Activated T-helper 2 cell treated with anti-CD3 and anti-CD28 coated beads, Interferon-gamma antibody, Interleukin-2, Interleukin-4, amounts not matched to agents 10 μg/mL and 5 μg/mL and 100 μg/mL, durations not matched to agents 14 hours and 24 hours and 36 hours (primary cell): ENCODE results near the gene RNPEP. TPM values are rescaled to one million over a fixed set of nuclear protein-coding genes. Genes with fewer than 3 reads are reported as not detected.

Source experiments
- DNase-seq: peaks from one replicate; pipeline ENCODE4 v3.0.0; 2021; ENCODE audit warnings: low spot score
- H3K27ac Mint-ChIP-seq: one replicate; pipeline ENCODE4 v1.8.0; 2021; ENCODE audit warnings: mixed read lengths
- H3K27me3 Mint-ChIP-seq: one replicate; pipeline ENCODE4 v1.8.0; 2021; ENCODE audit warnings: low read depth, mixed read lengths
- H3K36me3 Mint-ChIP-seq: one replicate; pipeline ENCODE4 v1.8.0; 2021; ENCODE audit warnings: low read depth, mixed read lengths
- H3K4me1 Mint-ChIP-seq: one replicate; pipeline ENCODE4 v1.8.0; 2021; ENCODE audit warnings: low read depth, mixed read lengths
- H3K4me3 Mint-ChIP-seq: one replicate; pipeline ENCODE4 v1.8.0; 2021; ENCODE audit warnings: low read depth, mild to moderate bottlenecking, moderate library complexity, mixed read lengths
- H3K9me3 Mint-ChIP-seq: one replicate; pipeline ENCODE4 v1.8.0; 2021; ENCODE audit warnings: mixed read lengths
- intact Hi-C: fragments of 100-400 bp; cut with micrococcal nuclease; formaldehyde crosslinking; loops from one replicate; pipeline ENCODE4 v1.15.1; 2023
- total RNA-seq: library from RNA; stranded (reverse); gene quantifications from 2 replicates; pipeline ENCODE4 v1.2.3, GENCODE V29; 2022

RNPEP gene
- total RNA-seq, 1 donor from 2014 or later, result 43.6 TPM

DNA sequence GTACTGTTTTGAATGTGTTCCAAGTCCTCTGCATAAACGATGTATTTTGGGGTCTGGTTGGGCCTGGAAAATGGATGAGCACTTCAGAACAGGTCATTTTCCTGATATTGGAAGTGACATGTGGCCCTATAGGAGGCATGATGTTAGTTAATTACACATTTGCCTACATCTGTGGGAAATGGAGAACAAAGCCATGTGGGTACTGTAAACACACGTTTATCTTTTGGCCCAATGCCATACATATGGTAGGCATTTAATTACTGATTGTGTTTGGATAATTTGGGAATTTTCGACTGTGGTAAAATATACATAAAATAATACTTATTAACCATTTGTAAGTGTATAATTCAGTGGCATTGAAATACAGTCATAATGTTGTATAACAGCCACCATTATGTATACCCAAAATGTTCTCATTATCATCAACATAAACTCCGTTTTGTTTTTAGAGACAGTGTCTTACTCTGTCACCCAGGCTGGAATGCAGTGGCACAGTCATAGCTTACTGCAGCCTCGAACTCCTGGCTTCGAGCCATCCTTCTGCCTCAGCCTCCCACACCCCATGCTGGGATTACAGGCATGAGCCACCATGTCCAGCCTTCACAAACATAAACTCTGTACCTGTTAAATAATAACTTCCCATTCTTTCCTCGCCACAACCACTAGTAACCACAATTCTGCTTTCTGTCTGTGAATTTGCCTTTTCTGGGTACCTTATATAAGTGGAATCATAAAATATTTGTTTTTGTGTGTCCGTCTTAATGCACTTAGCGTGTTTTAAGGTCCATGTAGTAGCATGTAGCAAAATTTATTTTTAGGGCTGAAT lies 11.9 kb upstream of the RNPEP start:
- Mint-ChIP-seq H3K27ac (no peak overlapping the region), H3K4me1 (no peaks in the 10 kb centered on the region), H3K4me3 (no peak overlapping the region), H3K9me3 (no peaks in the 10 kb centered on the region), H3K27me3 (peaks cover 5% of the 10 kb centered on the region), H3K36me3 (peaks cover 40% of the 10 kb centered on the region)
- intact Hi-C loops, result loop anchor here (5.0 kb wide), 1 partner anchor 93 kb away; no protein-coding TSS in a partner anchor
- no peak for DNase-seq

DNA sequence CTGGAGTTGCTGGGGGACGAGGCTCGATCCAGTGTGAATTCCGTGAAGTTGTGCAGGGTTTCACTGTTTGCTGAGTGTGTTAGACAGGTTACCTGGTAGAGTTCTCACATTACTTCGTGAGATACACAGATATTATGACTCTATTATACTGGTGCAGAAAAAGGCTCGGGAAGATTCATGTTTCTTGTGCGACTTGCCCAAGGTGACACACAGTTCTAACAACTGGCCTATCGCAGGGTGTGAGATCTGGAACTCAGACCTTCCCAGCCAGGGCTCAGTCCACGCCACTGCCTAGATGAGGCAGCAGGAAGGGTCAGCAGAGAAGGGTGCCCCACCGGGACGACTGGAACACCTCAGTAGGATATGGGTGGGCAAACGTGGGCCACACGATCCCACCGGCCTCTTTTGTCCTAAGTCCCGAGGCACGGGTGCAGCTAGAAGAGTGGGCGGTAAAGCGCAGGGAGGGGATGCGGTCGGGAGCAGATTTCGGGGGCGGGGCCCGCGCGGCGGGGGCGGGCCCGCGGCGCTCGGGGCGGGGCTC lies 296 bp upstream of the RNPEP start:
- H3K36me3 Mint-ChIP-seq, result peaks cover 3% of the 10 kb centered on the region
- intact Hi-C loops, result no loop called here
- peak overlapping the region; percentile 95 for H3K4me3 Mint-ChIP-seq
- no peak for DNase-seq
- peak overlapping the region; percentile 70 for H3K27ac Mint-ChIP-seq
- H3K4me1 Mint-ChIP-seq, result peaks cover 17% of the 10 kb centered on the region
- H3K9me3 Mint-ChIP-seq, result no peaks in the 10 kb centered on the region
- peaks cover 8% of the 10 kb centered on the region for H3K27me3 Mint-ChIP-seq

DNA sequence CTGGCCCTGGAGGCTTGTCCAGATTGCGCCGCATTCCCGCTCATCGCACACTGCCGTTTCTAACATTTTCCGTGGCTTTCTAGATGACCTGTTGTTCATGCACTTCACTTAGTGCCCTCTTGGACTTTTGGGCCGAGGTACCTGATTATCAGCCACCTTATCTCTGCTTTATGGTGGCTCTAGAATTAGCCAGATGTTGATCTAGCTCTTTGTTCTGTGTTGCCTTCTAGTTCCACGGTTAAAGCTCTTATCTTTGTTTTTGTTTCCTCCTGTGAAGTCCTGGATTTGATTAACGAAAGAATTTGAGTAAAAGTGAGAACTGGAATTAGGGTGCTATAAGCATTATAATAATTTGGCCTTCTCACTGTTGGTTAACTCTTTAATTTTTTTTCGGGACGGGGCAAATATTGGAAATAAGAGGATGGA lies 945 bp downstream of the RNPEP start:
- H3K27me3 Mint-ChIP-seq, result peaks cover 8% of the 10 kb centered on the region

DNA sequence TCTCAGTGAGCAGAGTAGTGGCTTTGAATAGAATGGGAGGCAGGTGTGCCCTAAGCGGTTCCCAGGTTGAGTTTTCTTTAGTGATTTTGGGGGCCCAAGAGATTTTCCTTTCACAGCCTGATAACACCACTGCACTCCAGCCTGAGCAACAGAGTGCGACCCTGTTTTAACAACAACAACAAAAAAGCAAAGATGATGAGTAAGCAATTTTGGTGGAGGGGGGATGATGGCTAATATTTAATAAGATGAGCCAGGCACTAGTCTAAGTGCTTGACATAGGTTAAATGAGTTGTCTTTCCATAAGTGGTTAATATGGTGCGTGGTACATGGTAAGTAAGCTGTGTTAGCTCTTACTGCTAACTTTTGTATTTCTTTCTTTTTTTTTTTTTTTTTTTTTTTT lies 2.0 kb downstream of the RNPEP start:
- intact Hi-C loops, result no loop called here
- H3K36me3 Mint-ChIP-seq, result peaks cover 7% of the 10 kb centered on the region
- peaks cover 17% of the 10 kb centered on the region for H3K4me1 Mint-ChIP-seq
- no peak for DNase-seq
- H3K4me3 Mint-ChIP-seq, result peak overlapping the region; percentile 11
- peaks cover 5% of the 10 kb centered on the region for H3K27me3 Mint-ChIP-seq
- H3K9me3 Mint-ChIP-seq, result no peaks in the 10 kb centered on the region
- no peak overlapping the region for H3K27ac Mint-ChIP-seq

More for the DNA sequence above, 945 bp downstream of the RNPEP start:
- Mint-ChIP-seq H3K9me3 (no peaks in the 10 kb centered on the region), H3K36me3 (peaks cover 3% of the 10 kb centered on the region), H3K27ac (peak overlapping the region; percentile 84), H3K4me1 (peaks cover 17% of the 10 kb centered on the region), H3K4me3 (peak overlapping the region; percentile 97)
- no peak for DNase-seq
- intact Hi-C loops, result loop anchor here (1.0 kb wide), 1 partner anchor 28 kb away; the partner anchor contains the start of gene TIMM17A

DNA sequence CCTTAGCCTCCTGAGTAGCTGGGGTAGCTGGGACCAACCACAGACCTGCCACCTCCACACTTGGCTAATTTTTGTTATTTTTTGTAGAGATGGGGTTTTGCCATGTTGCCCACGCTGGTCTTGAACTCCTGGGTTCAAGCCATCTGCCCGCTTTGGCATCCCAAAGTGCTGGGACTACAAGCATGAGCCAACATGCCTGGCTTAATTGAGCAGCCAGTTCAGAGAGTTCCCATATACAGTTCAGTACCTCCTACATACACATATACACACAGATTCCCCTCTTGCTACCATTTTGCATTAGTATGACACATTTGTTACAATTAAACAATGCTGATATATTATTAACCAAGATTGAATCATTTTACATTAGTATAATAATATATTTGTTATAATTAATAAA lies 2.9 kb downstream of the RNPEP start:
- peaks cover 3% of the 10 kb centered on the region for H3K27me3 Mint-ChIP-seq
- no peak for DNase-seq
- H3K36me3 Mint-ChIP-seq, result peaks cover 12% of the 10 kb centered on the region
- no peak overlapping the region for H3K4me3 Mint-ChIP-seq
- H3K27ac Mint-ChIP-seq, result no peak overlapping the region
- H3K9me3 Mint-ChIP-seq, result no peaks in the 10 kb centered on the region
- H3K4me1 Mint-ChIP-seq, result peaks cover 17% of the 10 kb centered on the region
- intact Hi-C loops, result no loop called here

DNA sequence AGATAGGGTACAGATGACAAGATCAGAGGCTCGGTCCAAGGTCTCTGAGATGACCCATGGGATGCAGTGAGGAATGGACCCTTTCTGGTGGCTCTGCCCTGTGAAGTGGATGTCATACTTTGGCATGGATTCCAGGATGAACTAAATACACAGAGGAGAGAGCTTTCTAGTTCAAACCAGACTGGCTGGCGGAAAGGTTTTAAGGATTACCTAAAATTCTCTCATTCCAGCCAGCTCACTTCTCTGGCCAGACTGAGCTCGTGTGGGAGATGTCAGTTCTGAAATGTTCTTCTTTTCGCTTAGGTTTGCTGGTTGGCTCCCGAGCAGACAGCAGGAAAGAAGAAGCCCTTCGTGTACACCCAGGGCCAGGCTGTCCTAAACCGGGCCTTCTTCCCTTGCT lies 6.2 kb downstream of the RNPEP start:
- Mint-ChIP-seq H3K4me3 (no peak overlapping the region), H3K4me1 (peaks cover 7% of the 10 kb centered on the region), H3K27ac (no peak overlapping the region), H3K9me3 (no peaks in the 10 kb centered on the region), H3K27me3 (no peaks in the 10 kb centered on the region), H3K36me3 (peaks cover 28% of the 10 kb centered on the region)
- DNase-seq, result no peak
- intact Hi-C loops, result no loop called here

DNA sequence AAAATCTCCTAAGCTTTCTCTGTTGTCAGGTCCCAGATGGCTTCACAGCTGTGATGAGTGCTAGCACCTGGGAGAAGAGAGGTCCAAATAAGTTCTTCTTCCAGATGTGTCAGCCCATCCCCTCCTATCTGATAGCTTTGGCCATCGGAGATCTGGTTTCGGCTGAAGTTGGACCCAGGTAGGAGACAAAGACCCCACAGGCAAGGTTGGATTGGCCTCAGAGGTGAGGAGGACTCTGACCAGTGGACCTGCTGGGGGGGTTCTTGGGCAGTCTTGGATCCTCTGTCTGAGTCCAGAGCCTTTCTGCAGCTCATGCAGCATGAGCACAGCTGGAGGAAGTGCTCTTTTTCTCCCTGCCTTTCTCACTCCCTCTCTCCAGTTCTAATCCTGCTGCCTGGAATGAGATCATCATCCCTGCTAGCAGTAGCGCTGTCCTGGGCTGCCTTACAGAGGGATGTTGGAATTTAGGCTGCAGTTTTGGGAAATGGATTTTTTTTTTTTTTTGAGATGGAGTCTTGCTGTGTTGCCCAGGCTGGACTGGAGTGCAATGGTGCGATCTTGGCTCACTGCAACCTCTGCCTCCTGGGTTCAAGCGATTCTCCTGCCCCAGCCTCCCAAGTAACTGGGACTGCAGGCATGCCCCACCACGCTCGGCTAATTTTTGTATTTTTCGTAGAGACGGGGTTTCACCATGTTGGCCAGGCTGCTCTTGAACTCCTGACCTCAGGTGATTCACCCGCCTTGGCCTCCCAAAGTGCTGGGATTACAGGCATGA lies 7.1 kb downstream of the RNPEP start:
- H3K9me3 Mint-ChIP-seq, result no peaks in the 10 kb centered on the region
- H3K4me1 Mint-ChIP-seq, result peaks cover 1% of the 10 kb centered on the region
- H3K27ac Mint-ChIP-seq, result no peak overlapping the region
- H3K27me3 Mint-ChIP-seq, result no peaks in the 10 kb centered on the region
- intact Hi-C loops, result no loop called here
- peaks cover 34% of the 10 kb centered on the region for H3K36me3 Mint-ChIP-seq
- H3K4me3 Mint-ChIP-seq, result no peak overlapping the region
- DNase-seq, result no peak

DNA sequence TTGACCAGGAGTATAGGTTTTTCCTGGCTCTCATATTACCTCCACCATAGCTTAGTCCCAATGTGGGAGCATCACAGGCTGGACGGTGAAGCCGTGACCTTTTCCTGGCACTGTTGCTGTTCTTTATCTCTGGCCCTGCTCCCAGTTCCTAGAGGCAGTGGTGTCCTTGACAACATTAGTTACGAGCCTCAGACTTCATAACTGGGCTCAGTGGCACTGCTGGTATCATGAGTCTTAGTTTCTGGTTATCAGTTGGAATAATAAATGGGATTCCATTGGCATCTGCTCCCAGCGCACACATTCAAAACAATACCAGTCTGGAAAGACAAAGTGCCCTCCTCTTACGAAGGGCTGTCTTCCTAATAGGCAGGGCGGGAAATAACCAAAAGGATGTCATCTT lies 8.0 kb downstream of the RNPEP start:
- no peak for DNase-seq
- Mint-ChIP-seq H3K4me1 (no peaks in the 10 kb centered on the region), H3K36me3 (peaks cover 34% of the 10 kb centered on the region), H3K4me3 (no peak overlapping the region), H3K9me3 (no peaks in the 10 kb centered on the region), H3K27me3 (no peaks in the 10 kb centered on the region), H3K27ac (no peak overlapping the region)
- intact Hi-C loops, result no loop called here

DNA sequence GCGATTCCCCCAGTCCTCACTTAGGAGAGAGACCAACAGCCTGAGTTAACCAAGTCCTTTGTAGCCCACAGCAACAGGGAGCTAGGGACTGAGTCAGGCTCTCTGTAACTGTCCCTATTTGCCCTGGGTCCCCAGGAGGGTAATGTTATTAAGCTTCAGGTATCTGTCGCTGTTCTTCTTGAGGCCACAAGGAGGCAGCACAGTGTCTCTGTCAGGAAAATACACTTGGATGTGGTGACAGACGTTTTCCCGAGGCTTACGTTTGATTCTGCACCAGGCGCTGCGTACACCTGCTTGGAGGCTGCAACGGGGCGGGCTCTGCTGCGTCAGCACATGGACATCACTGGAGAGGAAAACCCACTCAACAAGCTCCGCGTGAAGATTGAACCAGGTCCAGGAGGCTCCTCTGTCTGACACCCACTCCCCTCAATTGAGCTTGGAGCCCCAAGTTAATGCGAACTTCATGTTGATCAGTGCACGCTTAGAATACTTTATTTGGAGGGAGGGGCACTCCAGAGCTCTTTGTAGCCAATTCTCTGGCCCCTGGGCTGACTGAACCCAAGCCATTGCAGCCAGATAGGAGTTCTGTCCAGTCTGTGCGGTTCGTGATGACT lies 17.3 kb downstream of the RNPEP start:
- no peak for DNase-seq

DNA sequence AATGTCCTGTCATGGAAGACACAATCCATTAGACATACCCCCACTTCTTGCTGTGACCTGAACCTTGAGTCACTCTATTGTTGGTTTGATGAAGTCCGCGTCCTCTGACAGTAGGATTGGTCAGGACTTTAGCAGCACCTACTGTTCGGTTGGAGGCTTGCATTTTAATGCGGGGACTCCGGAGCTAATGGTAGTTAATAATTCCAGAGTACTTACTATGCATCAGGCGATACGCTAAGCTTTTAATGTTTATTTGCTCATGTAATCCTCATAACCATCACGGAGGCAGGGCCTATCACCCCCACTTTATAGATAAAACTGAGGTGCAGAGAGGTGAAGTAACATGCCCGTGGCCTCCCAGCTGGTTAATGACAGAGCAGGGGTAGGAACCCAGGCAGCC lies 20.1 kb downstream of the RNPEP start:
- Mint-ChIP-seq H3K4me1 (no peaks in the 10 kb centered on the region), H3K9me3 (no peaks in the 10 kb centered on the region), H3K27ac (no peak overlapping the region), H3K36me3 (peaks cover 54% of the 10 kb centered on the region), H3K27me3 (no peaks in the 10 kb centered on the region), H3K4me3 (no peak overlapping the region)
- no peak for DNase-seq
- intact Hi-C loops, result no loop called here

More for the DNA sequence above, 17.3 kb downstream of the RNPEP start:
- intact Hi-C loops, result no loop called here
- H3K27me3 Mint-ChIP-seq, result no peaks in the 10 kb centered on the region
- no peaks in the 10 kb centered on the region for H3K9me3 Mint-ChIP-seq
- H3K36me3 Mint-ChIP-seq, result peaks cover 53% of the 10 kb centered on the region
- no peak overlapping the region for H3K4me3 Mint-ChIP-seq
- H3K27ac Mint-ChIP-seq, result no peak overlapping the region
- no peaks in the 10 kb centered on the region for H3K4me1 Mint-ChIP-seq

DNA sequence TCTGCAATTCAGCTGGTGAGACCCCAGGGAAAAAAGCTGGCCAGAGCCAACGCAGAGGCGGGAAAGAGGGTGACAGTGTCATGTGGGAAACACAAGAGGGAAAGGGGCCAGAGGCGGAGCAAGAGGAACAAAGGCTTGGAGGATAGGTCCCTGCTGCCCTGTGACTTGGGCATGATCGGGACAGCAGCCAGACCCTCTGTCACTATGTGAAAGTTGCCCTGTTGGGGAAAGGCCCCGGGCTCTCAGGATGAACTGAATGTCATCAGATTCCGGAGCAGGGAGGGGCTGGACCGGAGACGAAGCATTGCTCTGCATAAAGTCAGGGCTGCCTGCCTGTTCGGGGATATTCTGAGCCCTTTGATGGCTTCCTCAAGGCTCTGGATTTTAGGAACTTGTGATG lies 22.3 kb downstream of the RNPEP start:
- Mint-ChIP-seq H3K27me3 (no peaks in the 10 kb centered on the region), H3K36me3 (peaks cover 52% of the 10 kb centered on the region), H3K4me1 (no peaks in the 10 kb centered on the region), H3K4me3 (no peak overlapping the region), H3K9me3 (no peaks in the 10 kb centered on the region), H3K27ac (no peak overlapping the region)
- no peak for DNase-seq
- intact Hi-C loops, result loop anchor here (5.0 kb wide), 1 partner anchor 113 kb away; no protein-coding TSS in a partner anchor

DNA sequence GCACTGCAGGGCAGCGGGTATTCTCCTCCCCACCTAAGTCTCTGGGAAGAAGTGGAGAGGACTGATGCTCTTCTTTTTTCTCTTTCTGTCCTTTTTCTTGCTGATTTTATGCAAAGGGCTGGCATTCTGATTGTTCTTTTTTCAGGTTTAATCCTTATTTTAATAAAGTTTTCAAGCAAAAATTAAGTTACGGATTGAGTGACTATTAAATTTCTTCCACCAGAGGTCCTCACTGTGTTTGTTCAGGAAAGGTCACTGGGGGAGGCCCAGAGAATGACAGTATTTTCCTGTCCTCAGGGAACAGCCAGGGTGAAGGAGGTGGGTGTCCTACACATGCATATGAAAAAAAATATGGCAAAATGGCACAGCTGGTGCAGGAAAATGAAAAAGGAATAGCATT lies 23.5 kb downstream of the RNPEP start:
- Mint-ChIP-seq H3K4me1 (no peaks in the 10 kb centered on the region), H3K9me3 (no peaks in the 10 kb centered on the region), H3K27ac (no peak overlapping the region), H3K36me3 (peaks cover 40% of the 10 kb centered on the region), H3K4me3 (no peak overlapping the region), H3K27me3 (no peaks in the 10 kb centered on the region)
- DNase-seq, result no peak
- intact Hi-C loops, result loop anchor here (5.0 kb wide), 1 partner anchor 111 kb away; no protein-coding TSS in a partner anchor
